GM18517 (cell line): Measurements from ENCODE around the gene GPR162.

Source experiments
- ATAC-seq: cut with Tn5 transposase; IDR thresholded peaks from one replicate; pipeline ENCODE4 v1.9.1; 2021; ENCODE audit warnings: mild to moderate bottlenecking, moderate library complexity; ENCODE audit not compliant: unreplicated experiment

The GPR162 gene, protein sequence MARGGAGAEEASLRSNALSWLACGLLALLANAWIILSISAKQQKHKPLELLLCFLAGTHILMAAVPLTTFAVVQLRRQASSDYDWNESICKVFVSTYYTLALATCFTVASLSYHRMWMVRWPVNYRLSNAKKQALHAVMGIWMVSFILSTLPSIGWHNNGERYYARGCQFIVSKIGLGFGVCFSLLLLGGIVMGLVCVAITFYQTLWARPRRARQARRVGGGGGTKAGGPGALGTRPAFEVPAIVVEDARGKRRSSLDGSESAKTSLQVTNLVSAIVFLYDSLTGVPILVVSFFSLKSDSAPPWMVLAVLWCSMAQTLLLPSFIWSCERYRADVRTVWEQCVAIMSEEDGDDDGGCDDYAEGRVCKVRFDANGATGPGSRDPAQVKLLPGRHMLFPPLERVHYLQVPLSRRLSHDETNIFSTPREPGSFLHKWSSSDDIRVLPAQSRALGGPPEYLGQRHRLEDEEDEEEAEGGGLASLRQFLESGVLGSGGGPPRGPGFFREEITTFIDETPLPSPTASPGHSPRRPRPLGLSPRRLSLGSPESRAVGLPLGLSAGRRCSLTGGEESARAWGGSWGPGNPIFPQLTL

DNA sequence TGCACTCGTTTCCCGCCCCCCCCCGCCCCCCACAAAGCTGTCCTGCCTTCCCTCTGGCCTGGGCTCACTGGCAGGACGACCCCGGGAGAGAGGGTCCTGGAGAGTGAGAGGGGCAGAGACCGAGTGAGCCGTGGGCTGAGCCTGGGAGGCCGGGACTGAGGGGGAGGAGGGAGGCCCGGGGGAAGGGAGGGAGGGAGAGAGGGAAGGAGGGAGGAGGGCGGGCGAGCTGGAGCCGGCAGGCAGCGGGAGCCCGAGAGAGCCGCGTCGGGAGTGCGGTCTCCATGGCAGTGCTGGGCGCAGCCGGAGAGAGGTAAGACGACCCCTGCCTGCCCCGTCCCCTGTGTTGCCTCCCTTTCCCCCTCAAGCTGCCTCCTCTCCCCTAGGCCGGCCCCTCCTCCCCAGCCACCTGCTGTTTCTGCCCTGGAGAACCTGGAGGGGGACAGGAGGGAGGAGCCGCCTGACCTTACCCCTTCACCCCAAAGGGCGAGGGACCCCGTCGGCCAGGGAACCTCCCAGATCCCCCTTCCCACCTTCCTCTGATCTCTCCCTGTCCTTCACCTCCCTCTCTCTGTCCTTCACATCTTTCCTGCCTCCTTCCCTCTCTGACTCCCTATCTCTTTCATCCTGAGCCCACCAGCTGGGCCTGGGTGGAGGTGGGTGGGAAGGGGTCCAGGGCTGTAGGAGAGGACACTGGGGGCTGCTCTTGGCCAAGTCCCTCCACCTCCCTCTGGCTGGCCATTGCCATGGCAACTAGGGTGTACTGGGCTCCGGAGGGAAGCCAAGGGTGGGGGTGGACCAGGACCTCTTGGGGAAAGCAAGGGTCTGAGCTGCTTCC lies at the start of gene GPR162:
Gene GPR162 (plus strand): TSS at position 231 of the 835 bp plus-strand sequence. CDS start 2,078 bp downstream, outside the sequence.
- no peak for ATAC-seq

DNA sequence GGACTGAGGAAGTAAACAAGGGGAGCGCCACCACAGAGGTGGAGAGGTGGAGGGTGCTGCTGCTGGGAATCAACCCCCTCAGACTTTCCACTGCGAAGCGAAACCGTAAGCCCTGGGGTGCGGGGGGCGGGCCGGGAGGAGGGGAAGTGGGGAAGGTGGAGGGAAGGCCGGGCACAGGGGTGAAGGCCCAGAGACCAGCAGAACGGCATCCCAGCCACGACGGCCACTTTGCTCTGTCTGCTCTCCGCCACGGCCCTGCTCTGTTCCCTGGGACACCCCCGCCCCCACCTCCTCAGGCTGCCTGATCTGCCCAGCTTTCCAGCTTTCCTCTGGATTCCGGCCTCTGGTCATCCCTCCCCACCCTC lies 49.3 kb upstream of the GPR162 start, which contains the start of gene LAG3:
Gene LAG3 (plus strand): TSS at position 190 of the 365 bp plus-strand sequence. CDS start 333 bp downstream, outside the sequence.
- ATAC-seq: no peak

DNA sequence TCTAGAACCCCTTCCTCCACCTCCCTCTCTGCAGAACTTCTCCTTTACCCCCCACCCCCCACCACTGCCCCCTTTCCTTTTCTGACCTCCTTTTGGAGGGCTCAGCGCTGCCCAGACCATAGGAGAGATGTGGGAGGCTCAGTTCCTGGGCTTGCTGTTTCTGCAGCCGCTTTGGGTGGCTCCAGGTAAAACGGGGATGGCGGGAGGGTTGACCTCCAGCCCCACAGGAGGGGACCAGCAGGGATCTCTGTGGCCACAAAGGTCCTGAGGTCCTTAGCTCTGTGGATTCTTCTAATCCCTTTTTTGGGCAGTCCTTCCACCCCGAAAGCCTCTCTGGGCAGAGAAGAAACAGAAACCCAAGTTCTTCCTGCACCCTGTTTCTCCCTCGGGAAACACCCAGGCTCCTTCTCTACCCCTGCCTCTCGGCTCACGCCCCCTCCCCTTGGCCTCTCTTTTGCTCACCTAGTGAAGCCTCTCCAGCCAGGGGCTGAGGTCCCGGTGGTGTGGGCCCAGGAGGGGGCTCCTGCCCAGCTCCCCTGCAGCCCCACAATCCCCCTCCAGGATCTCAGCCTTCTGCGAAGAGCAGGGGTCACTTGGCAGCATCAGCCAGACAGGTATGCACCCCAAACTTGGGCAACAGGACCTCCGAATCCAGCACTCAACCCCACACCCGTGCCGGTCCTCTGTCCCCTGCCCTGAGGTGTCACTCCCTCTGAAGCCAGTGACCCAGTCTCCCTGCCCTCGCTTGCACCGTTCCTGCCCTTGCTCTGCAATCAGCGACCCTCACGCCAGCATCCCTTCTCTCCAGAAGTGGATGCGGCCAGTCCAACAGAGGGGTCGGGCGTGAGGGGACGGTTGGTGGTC lies 48.7 kb upstream of the GPR162 start:
- no peak for ATAC-seq

DNA sequence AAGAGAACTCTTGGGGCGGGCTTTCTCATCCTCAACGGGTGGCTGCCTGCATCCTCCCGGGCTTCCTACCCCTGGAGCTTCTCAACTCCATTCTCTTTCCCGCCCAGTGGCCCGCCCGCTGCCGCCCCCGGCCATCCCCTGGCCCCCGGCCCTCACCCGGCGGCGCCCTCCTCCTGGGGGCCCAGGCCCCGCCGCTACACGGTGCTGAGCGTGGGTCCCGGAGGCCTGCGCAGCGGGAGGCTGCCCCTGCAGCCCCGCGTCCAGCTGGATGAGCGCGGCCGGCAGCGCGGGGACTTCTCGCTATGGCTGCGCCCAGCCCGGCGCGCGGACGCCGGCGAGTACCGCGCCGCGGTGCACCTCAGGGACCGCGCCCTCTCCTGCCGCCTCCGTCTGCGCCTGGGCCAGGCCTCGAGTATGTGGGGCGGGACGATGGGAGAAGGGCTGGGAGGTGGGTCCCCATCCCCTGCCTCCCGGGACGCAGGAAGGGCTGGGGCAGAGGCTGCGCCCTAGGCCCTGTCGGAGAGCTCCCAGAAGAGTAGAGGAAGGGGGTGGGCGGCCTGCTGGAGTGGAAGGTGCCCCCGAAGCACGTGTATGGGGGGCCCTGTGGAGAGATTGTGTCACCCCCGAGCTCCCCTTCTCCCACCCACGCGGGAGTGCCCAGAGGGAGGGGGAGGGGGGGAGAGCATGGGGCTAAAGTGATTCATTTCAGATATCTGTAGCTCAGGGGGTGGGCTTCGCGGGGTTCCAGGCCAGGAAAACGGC lies 47.9 kb upstream of the GPR162 start:
- ATAC-seq: no peak

DNA sequence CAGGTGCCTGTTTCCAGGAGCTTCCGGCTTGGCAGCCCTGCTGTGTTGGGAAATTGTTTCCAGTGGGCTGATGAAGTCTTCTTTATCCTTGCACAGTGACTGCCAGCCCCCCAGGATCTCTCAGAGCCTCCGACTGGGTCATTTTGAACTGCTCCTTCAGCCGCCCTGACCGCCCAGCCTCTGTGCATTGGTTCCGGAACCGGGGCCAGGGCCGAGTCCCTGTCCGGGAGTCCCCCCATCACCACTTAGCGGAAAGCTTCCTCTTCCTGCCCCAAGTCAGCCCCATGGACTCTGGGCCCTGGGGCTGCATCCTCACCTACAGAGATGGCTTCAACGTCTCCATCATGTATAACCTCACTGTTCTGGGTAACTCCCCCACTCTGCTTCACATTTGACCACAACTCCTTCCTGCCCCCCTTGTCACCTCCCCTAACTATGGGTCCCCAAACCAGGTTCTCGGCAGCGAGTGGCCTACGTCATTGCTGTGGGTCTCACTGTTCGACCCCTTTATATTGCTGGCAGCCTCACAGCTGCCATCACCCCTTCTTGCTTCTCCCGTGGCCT lies 47.0 kb upstream of the GPR162 start:
- no peak for ATAC-seq

DNA sequence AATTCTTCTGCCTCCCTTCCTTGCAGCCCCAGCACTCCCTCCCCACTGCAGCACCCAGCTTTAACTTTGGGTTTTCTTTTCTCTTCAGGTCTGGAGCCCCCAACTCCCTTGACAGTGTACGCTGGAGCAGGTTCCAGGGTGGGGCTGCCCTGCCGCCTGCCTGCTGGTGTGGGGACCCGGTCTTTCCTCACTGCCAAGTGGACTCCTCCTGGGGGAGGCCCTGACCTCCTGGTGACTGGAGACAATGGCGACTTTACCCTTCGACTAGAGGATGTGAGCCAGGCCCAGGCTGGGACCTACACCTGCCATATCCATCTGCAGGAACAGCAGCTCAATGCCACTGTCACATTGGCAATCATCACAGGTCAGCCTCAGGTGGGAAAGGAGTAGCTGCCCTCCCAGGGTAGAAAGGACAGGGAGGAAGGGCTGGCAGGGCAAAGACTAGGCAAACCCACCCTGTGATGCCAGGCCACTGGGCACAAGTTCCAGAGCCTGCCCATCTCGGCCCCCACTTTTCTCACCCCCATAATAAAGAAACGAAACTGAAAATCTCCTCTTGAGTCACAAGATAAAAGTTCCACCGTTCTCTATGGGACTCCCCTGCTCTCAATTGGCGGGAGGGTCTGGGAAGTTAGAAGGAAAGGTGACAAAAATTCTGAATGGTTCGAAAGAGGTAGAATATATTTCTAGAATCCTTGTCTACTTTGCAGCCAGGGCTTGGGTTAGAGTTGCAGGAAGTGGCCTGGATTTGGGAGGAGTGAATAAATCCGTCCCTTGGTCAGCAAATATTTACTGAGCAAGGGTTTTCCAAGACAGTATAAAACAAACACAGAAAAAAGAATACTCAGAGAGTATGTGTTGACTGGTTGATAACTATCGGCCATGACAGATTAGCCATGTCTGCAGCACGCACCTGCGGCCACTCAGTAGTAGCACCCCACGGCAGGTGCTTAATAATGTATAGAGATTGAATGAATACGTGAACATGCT lies 46.1 kb upstream of the GPR162 start:
- ATAC-seq: no peak

DNA sequence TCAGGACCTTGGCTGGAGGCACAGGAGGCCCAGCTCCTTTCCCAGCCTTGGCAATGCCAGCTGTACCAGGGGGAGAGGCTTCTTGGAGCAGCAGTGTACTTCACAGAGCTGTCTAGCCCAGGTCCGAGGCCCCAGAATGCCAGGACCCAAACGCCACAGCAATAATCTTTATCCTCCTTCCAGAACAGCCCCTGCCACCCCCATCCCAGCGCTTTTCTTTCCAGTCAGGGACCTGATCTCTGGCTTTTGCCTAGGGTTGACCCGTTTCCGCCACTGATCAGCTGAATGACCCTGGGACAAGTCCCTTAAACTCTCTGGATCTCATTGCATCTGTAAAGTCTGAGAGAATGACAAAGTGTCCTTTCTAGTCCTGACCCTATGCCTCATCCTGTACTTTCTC lies 44.2 kb upstream of the GPR162 start:
- no peak for ATAC-seq

DNA sequence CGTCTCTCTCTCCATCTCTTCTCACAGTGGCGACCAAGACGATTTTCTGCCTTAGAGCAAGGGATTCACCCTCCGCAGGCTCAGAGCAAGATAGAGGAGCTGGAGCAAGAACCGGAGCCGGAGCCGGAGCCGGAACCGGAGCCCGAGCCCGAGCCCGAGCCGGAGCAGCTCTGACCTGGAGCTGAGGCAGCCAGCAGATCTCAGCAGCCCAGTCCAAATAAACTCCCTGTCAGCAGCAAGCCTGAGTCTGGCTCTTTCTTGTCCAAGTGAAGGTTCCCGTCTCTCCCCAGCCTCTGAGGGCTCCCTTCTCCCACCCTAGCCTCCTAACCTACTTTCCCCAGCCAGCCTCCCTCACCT lies 43.4 kb upstream of the GPR162 start:
- ATAC-seq: no peak

DNA sequence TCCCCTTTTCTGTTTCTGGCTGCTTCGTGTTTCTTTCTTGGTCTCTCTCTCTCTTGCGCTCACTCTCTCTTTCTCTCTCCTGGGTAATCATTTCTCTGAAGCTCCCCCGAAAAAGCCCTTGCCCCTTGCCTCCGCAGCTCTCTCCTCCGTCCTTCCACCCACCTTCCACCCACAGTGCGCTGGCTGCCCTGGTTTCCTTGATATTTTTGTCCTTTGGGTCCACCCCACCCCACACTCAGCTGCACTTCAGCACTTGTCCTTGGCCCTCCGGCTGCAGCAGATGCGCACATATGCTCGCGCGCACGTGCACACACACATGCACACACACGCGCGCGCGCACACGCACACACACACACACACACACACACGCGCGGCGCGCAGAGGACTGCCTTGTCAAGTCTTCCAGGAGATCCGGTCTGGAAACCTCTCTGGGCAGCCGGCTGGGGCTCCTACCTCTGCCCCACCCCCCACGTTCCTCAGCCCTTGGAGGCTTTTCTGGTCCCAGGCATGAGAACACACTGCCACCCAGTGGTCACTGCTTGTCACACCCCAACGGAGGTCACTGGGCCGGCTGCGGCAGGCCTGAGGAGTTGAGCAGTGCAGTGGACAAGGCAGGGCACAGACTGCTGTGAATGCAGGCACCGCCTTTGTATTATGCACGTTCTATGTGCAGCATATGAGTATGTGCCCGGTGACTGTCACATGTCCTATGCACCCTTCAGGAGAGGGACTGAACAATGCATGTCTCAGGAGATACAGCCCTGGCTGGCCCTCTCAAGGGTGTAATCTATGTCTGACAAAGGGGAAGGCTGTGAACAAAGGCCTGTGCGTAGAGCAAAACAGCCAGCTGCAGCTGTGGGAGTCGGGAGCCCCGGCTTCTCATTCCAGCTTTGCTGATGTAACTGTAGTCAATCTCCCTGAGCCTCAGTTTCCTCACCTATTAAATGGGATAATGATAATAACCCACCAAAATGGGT lies 42.8 kb upstream of the GPR162 start:
- peak; percentile 80 for ATAC-seq

DNA sequence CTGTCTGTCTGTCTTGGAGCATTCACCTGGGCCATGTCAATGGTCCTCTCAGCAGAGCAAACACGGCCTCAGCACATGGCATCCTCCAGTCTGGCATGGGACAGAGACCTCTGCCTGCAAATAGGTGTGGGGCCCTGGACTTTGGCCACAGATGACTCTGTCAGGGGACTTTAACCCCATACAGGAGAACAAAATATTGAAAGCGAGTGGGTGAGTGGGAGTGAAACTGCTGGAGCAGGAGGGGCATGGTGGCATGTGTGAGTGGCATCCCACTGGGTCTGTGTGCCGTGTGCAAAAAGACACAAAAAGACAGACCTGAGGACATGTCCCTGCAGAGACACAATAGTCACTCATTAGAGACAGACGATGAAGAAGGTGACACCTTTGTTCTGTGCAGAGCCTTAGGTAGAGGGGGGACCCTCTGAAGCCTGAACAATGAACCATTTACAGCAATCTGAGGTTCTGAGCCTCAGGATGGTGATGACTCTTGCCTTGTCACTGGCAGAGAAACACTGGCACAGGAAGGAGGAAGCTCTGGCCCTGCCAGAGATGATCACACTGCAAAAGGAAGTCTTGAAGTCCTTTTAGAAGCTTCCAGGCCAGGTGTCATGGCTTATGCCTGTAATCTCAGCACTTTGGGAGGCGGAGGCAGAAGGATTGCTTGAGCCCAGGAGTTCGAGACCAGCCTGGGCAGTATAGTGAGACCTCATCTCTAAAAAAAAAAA lies 41.8 kb upstream of the GPR162 start:
- ATAC-seq: no peak

DNA sequence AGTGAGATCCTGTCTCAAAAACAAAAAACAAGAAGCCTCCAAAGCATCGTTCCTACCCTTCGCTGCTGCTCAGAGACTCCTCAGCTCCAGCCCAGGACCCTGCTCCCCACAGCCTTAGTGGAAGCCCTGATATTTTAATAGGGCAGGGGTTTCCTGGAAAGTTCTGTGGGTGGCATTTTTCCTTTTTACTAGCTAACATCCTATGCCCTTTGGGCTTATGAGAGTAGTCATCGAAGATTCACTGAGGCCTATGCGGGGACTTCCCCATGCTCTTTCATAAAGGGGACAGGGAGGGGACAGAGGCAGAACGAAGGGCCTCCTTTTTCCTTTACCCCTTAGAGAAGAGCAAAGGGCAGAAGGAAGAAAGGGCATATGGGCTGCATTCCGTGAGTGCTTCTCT lies 41.0 kb upstream of the GPR162 start:
- ATAC-seq: no peak

DNA sequence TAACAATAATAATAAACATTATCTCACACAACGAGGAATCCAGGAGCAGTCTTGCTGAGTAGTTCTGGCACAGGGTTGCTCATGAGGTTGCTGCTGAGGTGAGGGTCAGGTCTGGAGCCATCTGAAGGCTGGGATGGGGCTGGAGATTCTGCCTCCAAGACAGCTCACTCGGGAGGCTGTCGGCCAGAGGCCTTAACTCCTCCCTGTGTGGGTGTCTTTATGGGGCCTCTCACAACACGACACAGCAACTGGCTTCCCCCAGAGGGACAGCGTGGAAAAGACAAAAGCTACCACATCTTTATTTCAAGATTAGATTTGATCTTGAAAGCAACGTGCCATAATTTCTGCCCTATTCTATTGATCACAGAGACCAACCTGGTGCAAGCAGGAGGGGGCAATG lies 39.5 kb upstream of the GPR162 start:
- ATAC-seq: no peak

DNA sequence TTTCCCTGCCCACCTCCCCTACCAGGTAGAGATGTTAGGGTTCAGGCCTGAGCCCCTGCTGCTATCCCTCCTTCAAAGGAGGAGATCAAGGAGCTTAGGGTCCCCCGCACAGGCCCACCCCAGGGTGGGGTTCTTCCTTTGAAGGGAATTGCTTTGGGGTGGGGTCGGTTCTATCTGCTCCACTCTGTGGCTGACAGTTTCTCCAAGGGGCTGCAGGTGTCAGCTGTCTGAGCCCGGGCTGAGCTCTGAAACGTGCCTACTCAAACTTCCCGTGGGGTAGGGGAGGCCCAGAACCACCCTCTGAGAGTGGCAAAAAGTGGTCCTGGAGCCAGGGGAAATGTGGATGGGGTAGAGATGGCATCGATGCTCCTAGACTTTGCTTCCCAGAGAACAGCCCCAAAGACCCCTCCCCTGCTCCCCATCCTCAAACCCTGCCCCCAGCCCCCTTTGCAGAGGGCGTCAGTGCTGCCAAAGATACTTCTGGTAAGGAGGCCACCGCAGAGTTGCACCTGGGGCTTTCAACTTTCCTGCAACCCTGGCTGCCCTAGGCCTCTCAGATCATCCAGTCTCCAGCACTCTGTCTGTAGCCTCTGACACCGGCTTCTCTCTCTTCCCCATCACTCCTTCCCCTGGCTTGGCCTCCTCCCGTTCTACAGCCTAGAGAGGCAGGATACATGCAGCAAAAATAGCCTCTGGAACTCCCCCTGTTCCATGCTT lies 38.6 kb upstream of the GPR162 start:
- ATAC-seq: no peak

DNA sequence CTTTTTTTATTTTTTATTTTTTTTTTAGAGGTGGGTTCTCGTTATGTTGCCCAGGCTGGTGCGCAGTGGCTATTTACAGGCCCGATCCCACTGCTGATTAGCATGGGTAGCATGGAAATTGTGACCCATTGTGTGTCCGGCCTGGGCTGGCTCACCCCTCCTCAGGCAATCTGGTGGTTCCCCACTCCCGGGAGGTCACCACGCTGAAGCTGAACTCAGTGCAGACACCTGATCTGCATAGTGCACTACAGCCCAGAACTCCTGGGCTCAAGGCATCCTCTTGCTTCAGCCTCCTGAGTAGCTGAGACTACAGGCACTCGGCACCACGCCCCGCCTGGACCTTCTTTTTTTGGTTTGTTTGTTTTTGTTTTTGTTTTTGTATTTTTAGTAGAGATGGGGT lies 37.8 kb upstream of the GPR162 start:
- ATAC-seq: no peak

DNA sequence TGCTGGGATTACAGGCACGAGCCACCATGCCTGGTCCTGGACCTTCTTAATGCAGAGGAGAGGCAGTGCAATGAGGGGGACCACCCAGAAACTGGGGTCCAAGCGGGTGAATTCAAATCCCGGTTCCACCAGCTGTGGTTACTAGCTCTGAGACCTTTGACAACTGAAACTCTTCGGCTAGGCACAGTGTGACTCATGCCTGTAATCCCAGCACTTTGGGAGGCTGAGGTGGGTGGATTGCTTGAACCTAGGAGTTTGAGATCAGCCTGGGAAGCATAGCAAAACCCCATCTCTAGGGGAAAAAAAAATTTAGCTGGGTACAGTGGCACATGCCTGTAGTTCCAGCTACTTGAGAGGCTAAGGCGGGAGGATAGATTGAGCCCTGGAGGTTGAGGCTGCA lies 37.3 kb upstream of the GPR162 start:
- no peak for ATAC-seq

DNA sequence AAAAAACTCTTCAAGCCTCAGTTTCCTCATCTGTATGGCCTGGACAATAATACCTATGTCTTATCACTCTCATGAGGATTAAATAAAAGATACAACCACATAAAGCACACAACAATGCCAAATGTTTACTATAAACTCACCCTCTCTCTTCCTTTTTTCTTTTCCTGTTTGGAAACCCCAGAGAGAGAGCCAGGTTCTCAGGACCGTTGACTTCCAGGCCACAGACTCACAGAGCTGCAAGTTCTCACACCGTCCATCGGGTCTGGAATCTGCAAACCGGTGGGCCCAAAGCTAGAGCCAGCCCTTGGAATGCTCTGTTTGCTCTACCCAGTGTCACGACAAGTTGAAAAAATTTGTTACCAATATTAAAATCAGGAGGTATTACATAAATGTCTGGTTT lies 36.9 kb upstream of the GPR162 start:
- ATAC-seq: no peak
